GM23338 (cell line): ENCODE measurements around the gene DLGAP3.
A peak's percentile ranks its signal among the peaks of the same experiment; 100 is the strongest.

Experiments used
- CREB1 ChIP-seq: fragments of 250-450 bp; sonication (Bioruptor Pico); IDR thresholded peaks from 2 replicates; pipeline ENCODE4 v1.5.0; 2020; ENCODE audit warnings: low read depth, mild to moderate bottlenecking, moderate library complexity
- EZH2 ChIP-seq: fragments of 200-600 bp; sonication (generic); IDR thresholded peaks from one replicate; pipeline ENCODE4 v1.8.0; 2017; ENCODE audit warnings: antibody characterized with exemption, mild to moderate bottlenecking, low read depth; ENCODE audit not compliant: unreplicated experiment
- EZH2phosphoT487 ChIP-seq: fragments of 200-600 bp; sonication (generic); IDR thresholded peaks from one replicate; pipeline ENCODE4 v1.8.1; 2018; ENCODE audit warnings: antibody characterized with exemption; ENCODE audit not compliant: unreplicated experiment
- JUNB ChIP-seq: IDR thresholded peaks from one replicate; pipeline ENCODE4 v1.6.1; 2016; ENCODE audit warnings: antibody characterized with exemption; ENCODE audit not compliant: unreplicated experiment
- NANOG ChIP-seq: IDR thresholded peaks from 2 replicates; pipeline ENCODE4 v1.6.1; 2016; ENCODE audit warnings: antibody characterized with exemption, borderline replicate concordance
- POLR2AphosphoS5 ChIP-seq: IDR thresholded peaks from 2 replicates; pipeline ENCODE4 v1.6.1; 2016; ENCODE audit warnings: antibody characterized with exemption, low read depth
- STAT1 ChIP-seq: IDR thresholded peaks from one replicate; pipeline ENCODE4 v1.6.1; 2016; ENCODE audit warnings: antibody characterized with exemption; ENCODE audit not compliant: unreplicated experiment
- ZNF114 ChIP-seq: fragments of 250-450 bp; sonication (Bioruptor Pico); IDR thresholded peaks from 2 replicates; pipeline ENCODE4 v1.5.0; 2020; ENCODE audit warnings: mild to moderate bottlenecking, moderate library complexity
- ZNF331 ChIP-seq: fragments of 250-450 bp; sonication (Bioruptor Pico); IDR thresholded peaks from 2 replicates; pipeline ENCODE4 v1.5.0; 2020; ENCODE audit warnings: low read depth, mild to moderate bottlenecking, moderate library complexity
- TF ChIP-seq, protein P1 (sequence below), 2 experiments: fragments of 200-600 bp in 1 of 2; sonication (generic) in 1 of 2; conservative IDR thresholded peaks; 2 replicates each; pipeline versions ENCODE4 v1.5.1 to v1.6.1; 2016 to 2017; ENCODE audit warnings: antibody characterized with exemption in 2 of 2, low read depth in 2 of 2, mild to moderate bottlenecking in 2 of 2, moderate library complexity in 1 of 2
- TF ChIP-seq, protein P2 (sequence below): IDR thresholded peaks from one replicate; pipeline ENCODE4 v1.6.1; 2018; ENCODE audit warnings: antibody characterized with exemption; ENCODE audit not compliant: unreplicated experiment
- TF ChIP-seq, protein P3 (sequence below): IDR thresholded peaks from 2 replicates; pipeline ENCODE4 v1.6.1; 2016; ENCODE audit warnings: antibody characterized with exemption
- TF ChIP-seq, protein P4 (sequence below): fragments of 250-450 bp; sonication (Bioruptor Pico); IDR thresholded peaks from 2 replicates; pipeline ENCODE4 v1.5.0; 2020; ENCODE audit warnings: mild to moderate bottlenecking, moderate library complexity

DNA sequence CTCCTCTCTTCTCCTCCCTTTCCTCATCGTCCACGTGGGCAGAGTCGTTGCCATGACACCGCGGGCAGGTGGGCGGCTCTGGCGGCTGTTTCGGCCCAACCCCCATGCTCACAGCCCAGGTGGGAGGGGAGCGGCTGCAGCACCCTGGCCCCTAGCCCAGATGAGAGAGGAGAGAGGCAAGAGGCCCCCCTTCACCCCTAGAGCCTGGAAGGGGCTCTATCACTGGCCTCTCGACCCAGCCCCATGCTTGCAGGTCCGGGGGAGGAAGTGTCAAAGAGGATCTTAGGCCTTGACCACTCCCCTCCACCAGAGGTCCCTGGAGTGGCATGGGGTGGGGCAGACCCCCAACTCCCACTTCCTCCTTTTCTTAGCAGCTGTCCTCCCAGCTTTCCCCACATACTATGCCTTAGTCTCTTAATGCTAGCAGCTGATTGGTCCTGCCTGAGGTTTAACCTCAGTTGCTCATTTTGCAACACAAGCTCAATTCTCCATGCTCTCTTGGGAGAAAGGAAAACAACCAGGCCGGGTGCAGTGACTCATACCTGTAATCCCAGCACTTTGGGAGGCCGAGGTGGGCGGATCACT, 10.4 kb downstream of the DLGAP3 start:
- TF ChIP-seq, protein P1, sequence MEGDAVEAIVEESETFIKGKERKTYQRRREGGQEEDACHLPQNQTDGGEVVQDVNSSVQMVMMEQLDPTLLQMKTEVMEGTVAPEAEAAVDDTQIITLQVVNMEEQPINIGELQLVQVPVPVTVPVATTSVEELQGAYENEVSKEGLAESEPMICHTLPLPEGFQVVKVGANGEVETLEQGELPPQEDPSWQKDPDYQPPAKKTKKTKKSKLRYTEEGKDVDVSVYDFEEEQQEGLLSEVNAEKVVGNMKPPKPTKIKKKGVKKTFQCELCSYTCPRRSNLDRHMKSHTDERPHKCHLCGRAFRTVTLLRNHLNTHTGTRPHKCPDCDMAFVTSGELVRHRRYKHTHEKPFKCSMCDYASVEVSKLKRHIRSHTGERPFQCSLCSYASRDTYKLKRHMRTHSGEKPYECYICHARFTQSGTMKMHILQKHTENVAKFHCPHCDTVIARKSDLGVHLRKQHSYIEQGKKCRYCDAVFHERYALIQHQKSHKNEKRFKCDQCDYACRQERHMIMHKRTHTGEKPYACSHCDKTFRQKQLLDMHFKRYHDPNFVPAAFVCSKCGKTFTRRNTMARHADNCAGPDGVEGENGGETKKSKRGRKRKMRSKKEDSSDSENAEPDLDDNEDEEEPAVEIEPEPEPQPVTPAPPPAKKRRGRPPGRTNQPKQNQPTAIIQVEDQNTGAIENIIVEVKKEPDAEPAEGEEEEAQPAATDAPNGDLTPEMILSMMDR (conservative IDR thresholded peaks at IDR 0.05; ENCODE audit: low read depth in 2 of 2) = peak; percentile 33 to 58; a peak in 3 of 4 replicates
- no peak for TF ChIP-seq EZH2
- TF ChIP-seq POLR2AphosphoS5 = no peak
- TF ChIP-seq, protein P2, sequence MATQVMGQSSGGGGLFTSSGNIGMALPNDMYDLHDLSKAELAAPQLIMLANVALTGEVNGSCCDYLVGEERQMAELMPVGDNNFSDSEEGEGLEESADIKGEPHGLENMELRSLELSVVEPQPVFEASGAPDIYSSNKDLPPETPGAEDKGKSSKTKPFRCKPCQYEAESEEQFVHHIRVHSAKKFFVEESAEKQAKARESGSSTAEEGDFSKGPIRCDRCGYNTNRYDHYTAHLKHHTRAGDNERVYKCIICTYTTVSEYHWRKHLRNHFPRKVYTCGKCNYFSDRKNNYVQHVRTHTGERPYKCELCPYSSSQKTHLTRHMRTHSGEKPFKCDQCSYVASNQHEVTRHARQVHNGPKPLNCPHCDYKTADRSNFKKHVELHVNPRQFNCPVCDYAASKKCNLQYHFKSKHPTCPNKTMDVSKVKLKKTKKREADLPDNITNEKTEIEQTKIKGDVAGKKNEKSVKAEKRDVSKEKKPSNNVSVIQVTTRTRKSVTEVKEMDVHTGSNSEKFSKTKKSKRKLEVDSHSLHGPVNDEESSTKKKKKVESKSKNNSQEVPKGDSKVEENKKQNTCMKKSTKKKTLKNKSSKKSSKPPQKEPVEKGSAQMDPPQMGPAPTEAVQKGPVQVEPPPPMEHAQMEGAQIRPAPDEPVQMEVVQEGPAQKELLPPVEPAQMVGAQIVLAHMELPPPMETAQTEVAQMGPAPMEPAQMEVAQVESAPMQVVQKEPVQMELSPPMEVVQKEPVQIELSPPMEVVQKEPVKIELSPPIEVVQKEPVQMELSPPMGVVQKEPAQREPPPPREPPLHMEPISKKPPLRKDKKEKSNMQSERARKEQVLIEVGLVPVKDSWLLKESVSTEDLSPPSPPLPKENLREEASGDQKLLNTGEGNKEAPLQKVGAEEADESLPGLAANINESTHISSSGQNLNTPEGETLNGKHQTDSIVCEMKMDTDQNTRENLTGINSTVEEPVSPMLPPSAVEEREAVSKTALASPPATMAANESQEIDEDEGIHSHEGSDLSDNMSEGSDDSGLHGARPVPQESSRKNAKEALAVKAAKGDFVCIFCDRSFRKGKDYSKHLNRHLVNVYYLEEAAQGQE = no peak
- TF ChIP-seq EZH2phosphoT487 = no peak
- TF ChIP-seq STAT1 = no peak
- no peak for TF ChIP-seq CREB1
- TF ChIP-seq ZNF331 = no peak
- TF ChIP-seq, protein P3, sequence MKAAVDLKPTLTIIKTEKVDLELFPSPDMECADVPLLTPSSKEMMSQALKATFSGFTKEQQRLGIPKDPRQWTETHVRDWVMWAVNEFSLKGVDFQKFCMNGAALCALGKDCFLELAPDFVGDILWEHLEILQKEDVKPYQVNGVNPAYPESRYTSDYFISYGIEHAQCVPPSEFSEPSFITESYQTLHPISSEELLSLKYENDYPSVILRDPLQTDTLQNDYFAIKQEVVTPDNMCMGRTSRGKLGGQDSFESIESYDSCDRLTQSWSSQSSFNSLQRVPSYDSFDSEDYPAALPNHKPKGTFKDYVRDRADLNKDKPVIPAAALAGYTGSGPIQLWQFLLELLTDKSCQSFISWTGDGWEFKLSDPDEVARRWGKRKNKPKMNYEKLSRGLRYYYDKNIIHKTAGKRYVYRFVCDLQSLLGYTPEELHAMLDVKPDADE = no peak
- TF ChIP-seq JUNB = no peak
- no peak for TF ChIP-seq NANOG
- TF ChIP-seq, protein P4, sequence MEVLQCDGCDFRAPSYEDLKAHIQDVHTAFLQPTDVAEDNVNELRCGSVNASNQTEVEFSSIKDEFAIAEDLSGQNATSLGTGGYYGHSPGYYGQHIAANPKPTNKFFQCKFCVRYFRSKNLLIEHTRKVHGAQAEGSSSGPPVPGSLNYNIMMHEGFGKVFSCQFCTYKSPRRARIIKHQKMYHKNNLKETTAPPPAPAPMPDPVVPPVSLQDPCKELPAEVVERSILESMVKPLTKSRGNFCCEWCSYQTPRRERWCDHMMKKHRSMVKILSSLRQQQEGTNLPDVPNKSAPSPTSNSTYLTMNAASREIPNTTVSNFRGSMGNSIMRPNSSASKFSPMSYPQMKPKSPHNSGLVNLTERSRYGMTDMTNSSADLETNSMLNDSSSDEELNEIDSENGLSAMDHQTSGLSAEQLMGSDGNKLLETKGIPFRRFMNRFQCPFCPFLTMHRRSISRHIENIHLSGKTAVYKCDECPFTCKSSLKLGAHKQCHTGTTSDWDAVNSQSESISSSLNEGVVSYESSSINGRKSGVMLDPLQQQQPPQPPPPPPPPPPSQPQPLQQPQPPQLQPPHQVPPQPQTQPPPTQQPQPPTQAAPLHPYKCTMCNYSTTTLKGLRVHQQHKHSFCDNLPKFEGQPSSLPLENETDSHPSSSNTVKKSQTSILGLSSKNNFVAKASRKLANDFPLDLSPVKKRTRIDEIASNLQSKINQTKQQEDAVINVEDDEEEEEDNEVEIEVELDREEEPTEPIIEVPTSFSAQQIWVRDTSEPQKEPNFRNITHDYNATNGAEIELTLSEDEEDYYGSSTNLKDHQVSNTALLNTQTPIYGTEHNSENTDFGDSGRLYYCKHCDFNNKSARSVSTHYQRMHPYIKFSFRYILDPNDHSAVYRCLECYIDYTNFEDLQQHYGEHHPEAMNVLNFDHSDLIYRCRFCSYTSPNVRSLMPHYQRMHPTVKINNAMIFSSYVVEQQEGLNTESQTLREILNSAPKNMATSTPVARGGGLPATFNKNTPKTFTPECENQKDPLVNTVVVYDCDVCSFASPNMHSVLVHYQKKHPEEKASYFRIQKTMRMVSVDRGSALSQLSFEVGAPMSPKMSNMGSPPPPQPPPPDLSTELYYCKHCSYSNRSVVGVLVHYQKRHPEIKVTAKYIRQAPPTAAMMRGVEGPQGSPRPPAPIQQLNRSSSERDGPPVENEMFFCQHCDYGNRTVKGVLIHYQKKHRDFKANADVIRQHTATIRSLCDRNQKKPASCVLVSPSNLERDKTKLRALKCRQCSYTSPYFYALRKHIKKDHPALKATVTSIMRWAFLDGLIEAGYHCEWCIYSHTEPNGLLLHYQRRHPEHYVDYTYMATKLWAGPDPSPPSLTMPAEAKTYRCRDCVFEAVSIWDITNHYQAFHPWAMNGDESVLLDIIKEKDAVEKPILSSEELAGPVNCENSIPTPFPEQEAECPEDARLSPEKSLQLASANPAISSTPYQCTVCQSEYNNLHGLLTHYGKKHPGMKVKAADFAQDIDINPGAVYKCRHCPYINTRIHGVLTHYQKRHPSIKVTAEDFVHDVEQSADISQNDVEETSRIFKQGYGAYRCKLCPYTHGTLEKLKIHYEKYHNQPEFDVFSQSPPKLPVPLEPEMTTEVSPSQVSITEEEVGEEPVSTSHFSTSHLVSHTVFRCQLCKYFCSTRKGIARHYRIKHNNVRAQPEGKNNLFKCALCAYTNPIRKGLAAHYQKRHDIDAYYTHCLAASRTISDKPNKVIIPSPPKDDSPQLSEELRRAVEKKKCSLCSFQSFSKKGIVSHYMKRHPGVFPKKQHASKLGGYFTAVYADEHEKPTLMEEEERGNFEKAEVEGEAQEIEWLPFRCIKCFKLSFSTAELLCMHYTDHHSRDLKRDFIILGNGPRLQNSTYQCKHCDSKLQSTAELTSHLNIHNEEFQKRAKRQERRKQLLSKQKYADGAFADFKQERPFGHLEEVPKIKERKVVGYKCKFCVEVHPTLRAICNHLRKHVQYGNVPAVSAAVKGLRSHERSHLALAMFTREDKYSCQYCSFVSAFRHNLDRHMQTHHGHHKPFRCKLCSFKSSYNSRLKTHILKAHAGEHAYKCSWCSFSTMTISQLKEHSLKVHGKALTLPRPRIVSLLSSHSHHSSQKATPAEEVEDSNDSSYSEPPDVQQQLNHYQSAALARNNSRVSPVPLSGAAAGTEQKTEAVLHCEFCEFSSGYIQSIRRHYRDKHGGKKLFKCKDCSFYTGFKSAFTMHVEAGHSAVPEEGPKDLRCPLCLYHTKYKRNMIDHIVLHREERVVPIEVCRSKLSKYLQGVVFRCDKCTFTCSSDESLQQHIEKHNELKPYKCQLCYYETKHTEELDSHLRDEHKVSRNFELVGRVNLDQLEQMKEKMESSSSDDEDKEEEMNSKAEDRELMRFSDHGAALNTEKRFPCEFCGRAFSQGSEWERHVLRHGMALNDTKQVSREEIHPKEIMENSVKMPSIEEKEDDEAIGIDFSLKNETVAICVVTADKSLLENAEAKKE (CRISPR knock-in tag) = no peak
- no peak for TF ChIP-seq ZNF114 (CRISPR knock-in tag)
